A204.1 (cell line): ENCODE results near the gene TAF4.

ENCODE experiments used
- FAIRE-seq: peaks from 2 replicates; lab custom pipeline; 2012; peaks lifted over from hg19 to GRCh38; lab: Jason Lieb, UNC

Gene TAF4

GRCh38 chr20:62021793-62022385, 43.8 kb downstream of the TAF4 start:
- FAIRE-seq, result no peak

GRCh38 chr20:62020935-62021701, 44.6 kb downstream of the TAF4 start:
- FAIRE-seq, result no peak

GRCh38 chr20:62019881-62020492, 45.7 kb downstream of the TAF4 start:
- FAIRE-seq, result no peak

- FAIRE-seq, result no peak
Observed at GRCh38 chr20:62019144-62019805, 46.4 kb downstream of the TAF4 start.

GRCh38 chr20:62018437-62019143, 47.1 kb downstream of the TAF4 start:
- FAIRE-seq, result no peak

- no peak for FAIRE-seq
Observed at GRCh38 chr20:62015540-62016288, 50.0 kb downstream of the TAF4 start.

- FAIRE-seq, result no peak
Observed at GRCh38 chr20:62014889-62015537, 50.7 kb downstream of the TAF4 start.

- no peak for FAIRE-seq
Observed at GRCh38 chr20:62014488-62014775, 51.2 kb downstream of the TAF4 start.

GRCh38 chr20:62012631-62013030, 53.0 kb downstream of the TAF4 start:
- FAIRE-seq, result no peak

GRCh38 chr20:62011938-62012534, 53.6 kb downstream of the TAF4 start:
- no peak for FAIRE-seq

GRCh38 chr20:62011403-62011790, 54.3 kb downstream of the TAF4 start:
- FAIRE-seq, result no peak

GRCh38 chr20:62010551-62011402, 54.9 kb downstream of the TAF4 start:
- FAIRE-seq, result peak; percentile 48

- no peak for FAIRE-seq
Observed at GRCh38 chr20:62009869-62010445, 55.7 kb downstream of the TAF4 start.

GRCh38 chr20:62009322-62009721, 56.4 kb downstream of the TAF4 start:
- no peak for FAIRE-seq

GRCh38 chr20:62008643-62009183, 57.0 kb downstream of the TAF4 start:
- no peak for FAIRE-seq

- FAIRE-seq, result no peak
Observed at GRCh38 chr20:62007127-62007647, 58.5 kb downstream of the TAF4 start.

- FAIRE-seq, result no peak
Observed at GRCh38 chr20:62006482-62006881, 59.2 kb downstream of the TAF4 start.

- no peak for FAIRE-seq
Observed at GRCh38 chr20:62004614-62005013, 61.1 kb downstream of the TAF4 start.
